IPS-20b (cell line): ENCODE measurements around the gene ACTL7A.
"Not testable (repeated sequence)": the region's sequence is repeated elsewhere in the genome, so short reads cannot be mapped to it uniquely, and the experiment has no call there.

Experiments used
- H3K27ac ChIP-seq: one replicate; pipeline ENCODE4 v1.5.1; 2013; ENCODE audit warnings: low read length
- H3K27me3 ChIP-seq: 2 replicates; pipeline ENCODE4 v1.6.1; 2013; ENCODE audit warnings: mild to moderate bottlenecking, low read length, inconsistent platforms; ENCODE audit not compliant: insufficient read depth
- H3K36me3 ChIP-seq: 2 replicates; pipeline ENCODE4 v1.6.1; 2013; ENCODE audit warnings: low read depth, mild to moderate bottlenecking, inconsistent platforms, low read length, moderate library complexity; ENCODE audit not compliant: insufficient read depth
- H3K4me1 ChIP-seq: 2 replicates; pipeline ENCODE4 v1.6.1; 2013; ENCODE audit warnings: mild to moderate bottlenecking, control low read depth, inconsistent platforms, low read length, moderate library complexity; ENCODE audit not compliant: insufficient read depth
- H3K4me3 ChIP-seq: 2 replicates; pipeline ENCODE4 v1.5.1; 2013; ENCODE audit warnings: mild to moderate bottlenecking, low read length, inconsistent platforms
- H3K9ac ChIP-seq: 2 replicates; pipeline ENCODE4 v1.6.1; 2013; ENCODE audit warnings: low read depth, mild to moderate bottlenecking, inconsistent platforms, low read length, moderate library complexity
- H3K9me3 ChIP-seq: 2 replicates; pipeline ENCODE4 v1.6.1; 2013; ENCODE audit warnings: mild to moderate bottlenecking, low read depth, low read length, inconsistent platforms; ENCODE audit not compliant: insufficient read depth

ACTL7A gene

DNA sequence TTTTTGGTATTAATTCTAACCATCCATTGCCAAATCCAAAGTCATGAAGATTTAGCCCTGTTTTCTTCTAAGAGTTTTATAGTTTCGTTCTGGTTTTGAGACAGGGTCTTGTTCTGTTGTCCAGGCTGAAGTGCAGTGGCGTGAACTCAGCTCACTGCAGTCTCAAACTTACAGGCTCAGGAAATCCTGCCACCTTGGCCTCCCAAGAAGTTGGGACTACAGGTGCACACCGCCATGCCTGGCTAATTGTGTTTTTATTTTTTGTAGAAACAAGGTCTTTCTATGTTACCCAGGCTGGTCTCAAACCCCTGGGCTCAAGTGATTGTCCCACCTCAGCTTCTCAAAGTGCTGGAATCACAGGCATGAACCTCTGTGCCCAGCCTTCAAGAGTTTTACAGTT, 21.0 kb downstream of the ACTL7A start:
- H3K27ac ChIP-seq = no peak overlapping the region
- H3K27me3 ChIP-seq = no peaks in the 10 kb centered on the region
- H3K4me1 ChIP-seq = no peaks in the 10 kb centered on the region
- H3K9ac ChIP-seq = no peak overlapping the region
- no peak overlapping the region for H3K4me3 ChIP-seq
- peaks cover 64% of the 10 kb centered on the region for H3K36me3 ChIP-seq
- H3K9me3 ChIP-seq = no peaks in the 10 kb centered on the region

DNA sequence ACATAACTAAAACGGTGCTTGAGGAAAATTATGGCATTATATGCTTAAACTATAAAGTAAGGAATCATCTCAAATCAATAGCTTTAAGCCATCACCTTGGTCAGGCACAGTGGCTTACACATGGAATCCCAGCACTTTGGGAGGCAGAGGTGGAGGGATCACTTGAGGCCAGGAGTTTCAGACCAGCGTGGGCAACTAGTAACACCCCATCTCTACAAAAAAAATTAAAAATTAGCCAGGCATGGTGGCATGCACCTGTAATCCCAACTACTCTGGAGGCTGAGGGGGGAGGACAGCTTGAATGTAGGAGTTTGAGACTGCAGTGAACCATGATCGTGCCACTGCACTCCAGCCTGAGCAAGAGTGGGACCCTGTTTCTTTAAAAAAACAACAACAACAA, 22.6 kb downstream of the ACTL7A start:
- peaks cover 64% of the 10 kb centered on the region for H3K36me3 ChIP-seq
- no peak overlapping the region for H3K9ac ChIP-seq
- no peak overlapping the region for H3K27ac ChIP-seq
- no peaks in the 10 kb centered on the region for H3K9me3 ChIP-seq
- no peaks in the 10 kb centered on the region for H3K4me1 ChIP-seq
- no peak overlapping the region for H3K4me3 ChIP-seq
- no peaks in the 10 kb centered on the region for H3K27me3 ChIP-seq

DNA sequence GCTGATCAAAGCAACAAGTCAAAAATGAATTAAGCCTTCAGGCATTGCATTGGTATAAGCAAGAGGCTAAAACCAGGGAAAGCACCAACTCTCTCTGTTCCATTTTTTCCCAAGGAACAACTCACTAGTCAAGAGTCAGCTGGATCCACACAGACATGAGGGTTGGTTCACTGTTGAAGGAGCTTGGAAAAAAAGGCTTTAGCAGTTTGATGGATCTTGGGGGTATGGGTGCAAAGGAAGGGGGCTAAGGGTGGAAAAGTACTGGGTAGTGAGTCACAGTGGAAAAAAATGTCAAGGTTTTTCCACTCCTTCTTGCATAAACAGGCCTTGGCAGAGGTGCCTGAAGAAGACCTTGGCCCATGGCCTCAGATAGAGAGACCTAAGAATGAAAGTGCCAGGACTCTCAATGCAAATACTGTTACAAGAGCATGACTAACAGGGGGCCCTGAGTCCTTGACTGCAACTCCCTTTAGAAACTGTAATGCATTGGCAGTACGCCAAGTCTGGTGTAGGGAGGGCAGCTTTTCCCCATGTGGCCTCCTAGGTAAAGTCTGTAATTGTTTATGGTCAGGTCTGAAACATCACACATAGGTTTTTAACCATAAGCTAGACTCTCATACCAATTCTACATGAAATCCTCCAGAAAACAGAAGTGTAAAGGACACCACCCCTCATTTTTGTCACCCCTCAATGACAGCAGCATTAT, 23.7 kb downstream of the ACTL7A start:
- Histone ChIP-seq H3K9me3 (no peaks in the 10 kb centered on the region), H3K4me3 (no peak overlapping the region), H3K4me1 (no peaks in the 10 kb centered on the region), H3K27ac (no peak overlapping the region), H3K9ac (no peak overlapping the region), H3K36me3 (peaks cover 64% of the 10 kb centered on the region), H3K27me3 (no peaks in the 10 kb centered on the region)

DNA sequence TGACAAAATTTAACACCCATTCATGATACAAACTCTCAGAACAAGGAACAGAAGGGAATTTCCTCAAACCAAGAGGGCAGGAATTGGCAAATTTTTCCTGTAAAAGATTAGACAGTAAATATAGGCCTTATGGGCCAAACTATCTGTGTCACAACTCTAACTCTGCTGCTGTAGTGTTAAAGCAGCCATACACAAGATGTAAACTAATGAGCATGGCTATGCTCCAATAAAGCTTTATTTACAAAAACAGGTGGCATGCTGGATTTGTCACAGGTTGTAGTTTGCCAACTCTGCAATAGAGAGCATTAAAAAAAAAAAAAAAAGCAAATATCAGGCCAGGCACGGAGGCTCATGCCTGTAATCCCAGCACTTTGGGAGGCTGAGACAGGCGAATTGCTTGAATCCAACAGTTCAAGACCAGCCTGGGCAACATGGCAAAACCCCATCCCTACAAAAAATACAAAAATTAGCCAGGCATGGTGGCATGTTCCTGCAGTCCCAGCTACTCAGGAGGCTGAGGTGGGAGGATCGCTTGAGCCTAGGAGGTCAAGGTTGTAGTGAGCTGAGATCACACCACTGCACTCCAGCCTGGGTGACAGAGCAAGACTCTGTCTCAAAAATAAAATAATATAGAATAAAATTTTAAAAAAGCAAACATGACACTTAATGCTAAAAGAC, 24.7 kb downstream of the ACTL7A start:
- not testable (repeated sequence) for H3K9ac ChIP-seq, H3K4me1 ChIP-seq, H3K27me3 ChIP-seq, H3K9me3 ChIP-seq, H3K27ac ChIP-seq, H3K4me3 ChIP-seq
- H3K36me3 ChIP-seq = peaks cover 65% of the 10 kb centered on the region

DNA sequence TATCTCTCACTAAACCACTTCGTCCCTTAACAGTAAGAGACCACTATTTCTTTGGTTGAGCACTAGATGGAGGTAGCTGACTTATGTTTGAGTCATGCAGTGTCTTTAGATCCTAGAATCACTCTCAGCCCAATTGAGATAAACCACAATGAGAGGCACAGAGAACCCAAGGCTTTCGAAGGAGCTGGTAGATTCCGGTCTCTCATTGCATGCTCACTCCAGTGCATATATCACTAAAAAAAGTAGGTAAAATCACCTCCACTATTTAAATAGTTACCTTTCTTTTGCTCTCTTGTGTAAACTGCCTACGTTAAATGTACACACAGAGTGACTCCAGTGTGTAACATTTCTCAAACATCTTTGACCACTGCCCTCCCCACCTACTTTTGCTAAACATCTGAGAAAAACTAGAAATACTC, 27.6 kb downstream of the ACTL7A start:
- Histone ChIP-seq H3K4me1 (no peaks in the 10 kb centered on the region), H3K27me3 (no peaks in the 10 kb centered on the region), H3K4me3 (no peak overlapping the region), H3K36me3 (peaks cover 73% of the 10 kb centered on the region), H3K9me3 (no peaks in the 10 kb centered on the region), H3K27ac (no peak overlapping the region), H3K9ac (no peak overlapping the region)

DNA sequence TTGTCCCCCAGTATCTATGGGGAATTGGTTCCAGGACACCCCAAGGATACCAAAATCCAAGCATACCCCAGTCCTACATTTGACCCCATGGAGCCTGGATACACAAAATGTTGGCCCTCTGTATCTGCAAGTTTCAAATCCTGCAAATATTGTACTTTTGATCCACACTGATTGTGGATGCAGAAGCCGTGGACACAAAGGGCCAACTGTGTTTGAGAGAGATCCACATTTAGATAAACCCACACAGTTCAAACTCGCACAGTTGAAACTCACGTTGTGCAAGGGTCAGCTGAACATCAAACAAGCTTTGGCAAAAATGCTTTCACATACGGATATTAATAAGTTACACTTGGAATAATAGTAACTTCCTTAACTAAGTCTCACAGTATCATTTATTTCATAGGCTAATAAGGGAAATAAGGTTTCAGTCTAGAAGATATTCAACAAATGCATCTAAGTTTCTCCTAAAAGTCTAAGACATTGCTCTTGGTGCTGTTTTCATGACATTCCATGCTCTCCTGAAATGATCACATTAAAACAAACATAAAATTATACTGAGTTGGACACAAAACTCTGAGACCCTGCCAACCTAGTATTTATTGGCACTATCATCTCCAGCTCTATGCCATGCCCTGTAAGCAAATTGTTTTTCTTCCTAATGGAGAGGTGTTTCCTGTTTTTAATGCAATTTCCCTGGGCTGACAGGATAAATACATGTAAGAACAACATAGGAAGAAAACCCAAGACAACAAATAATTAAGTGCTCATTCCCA, 32.3 kb downstream of the ACTL7A start:
- Histone ChIP-seq H3K9ac (no peak overlapping the region), H3K27ac (no peak overlapping the region), H3K36me3 (peaks cover 97% of the 10 kb centered on the region)

DNA sequence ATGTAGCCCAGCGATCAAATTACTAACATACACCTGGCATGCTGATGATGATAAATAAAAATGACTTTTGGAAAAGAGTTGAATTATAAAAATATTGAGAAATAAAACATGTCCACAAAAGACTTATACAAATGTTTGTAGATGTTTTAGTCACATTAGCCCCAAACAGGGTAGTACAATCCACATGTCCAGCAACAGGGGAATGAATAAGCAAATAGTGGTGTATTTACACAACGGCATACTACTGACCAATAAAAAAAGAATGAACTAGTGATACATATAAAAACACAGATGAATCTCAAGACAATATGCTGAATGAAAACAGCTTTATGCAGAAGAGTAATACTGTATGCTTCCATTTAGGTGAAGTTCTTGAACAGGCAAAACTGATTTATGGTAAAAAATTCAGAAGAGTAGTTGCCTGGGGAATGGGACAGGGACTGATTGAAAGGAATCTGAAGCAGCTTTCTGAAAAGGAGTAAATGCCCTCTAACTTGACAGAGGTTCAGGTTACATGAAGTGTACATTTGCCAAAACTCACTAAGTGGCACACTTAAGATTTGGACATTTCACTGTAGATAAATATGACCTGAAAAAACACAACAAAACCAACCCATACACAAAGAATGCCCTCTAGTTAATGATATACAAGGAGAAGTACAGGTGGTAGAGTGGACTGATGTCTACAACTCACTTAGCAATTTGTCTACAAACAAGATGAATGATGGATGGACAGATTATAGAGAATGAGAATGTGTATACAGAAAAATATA, 35.4 kb downstream of the ACTL7A start:
- H3K36me3 ChIP-seq = peaks cover 97% of the 10 kb centered on the region

More for the DNA sequence above, 32.3 kb downstream of the ACTL7A start:
- Histone ChIP-seq H3K9me3 (no peaks in the 10 kb centered on the region), H3K4me3 (no peak overlapping the region), H3K4me1 (no peaks in the 10 kb centered on the region), H3K27me3 (no peaks in the 10 kb centered on the region)

DNA sequence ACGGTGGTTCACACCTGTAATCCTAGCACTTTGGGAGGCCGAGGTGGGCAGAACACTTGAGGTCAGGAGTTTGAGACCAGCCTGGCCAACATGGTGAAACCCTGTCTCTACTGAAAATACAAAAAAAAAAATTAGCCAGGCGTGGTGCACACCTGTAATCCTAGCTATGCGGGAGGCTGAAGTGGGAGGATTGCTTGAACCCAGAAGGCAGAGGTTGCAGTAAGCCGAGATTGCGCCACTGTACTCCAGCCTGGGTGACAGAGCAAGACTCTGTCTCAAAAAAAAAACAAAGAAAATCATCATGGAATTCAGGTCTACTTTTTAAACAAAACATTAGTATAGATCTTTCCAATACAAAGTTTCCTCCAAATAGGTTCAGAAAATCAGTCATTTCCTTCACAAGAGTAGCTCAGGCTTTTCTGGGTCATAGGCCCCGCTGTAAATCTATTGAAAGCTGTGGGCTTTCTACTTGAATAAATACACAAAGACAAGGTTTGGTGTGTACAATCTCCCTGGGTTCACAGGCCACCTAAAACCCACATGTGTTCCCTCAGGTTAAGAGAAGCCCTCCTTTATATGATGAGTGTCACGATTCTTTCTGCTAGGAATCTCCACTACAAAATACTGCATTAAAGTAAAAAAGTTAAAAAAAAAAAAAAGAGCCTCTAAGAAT, 37.1 kb downstream of the ACTL7A start:
- not testable (repeated sequence) for H3K9me3 ChIP-seq, H3K9ac ChIP-seq, H3K27ac ChIP-seq, H3K4me1 ChIP-seq, H3K4me3 ChIP-seq, H3K27me3 ChIP-seq
- peaks cover 97% of the 10 kb centered on the region for H3K36me3 ChIP-seq

More for the DNA sequence above, 35.4 kb downstream of the ACTL7A start:
- Histone ChIP-seq H3K4me3 (no peak overlapping the region), H3K9me3 (no peaks in the 10 kb centered on the region), H3K27ac (no peak overlapping the region), H3K27me3 (no peaks in the 10 kb centered on the region), H3K9ac (no peak overlapping the region), H3K4me1 (no peaks in the 10 kb centered on the region)

DNA sequence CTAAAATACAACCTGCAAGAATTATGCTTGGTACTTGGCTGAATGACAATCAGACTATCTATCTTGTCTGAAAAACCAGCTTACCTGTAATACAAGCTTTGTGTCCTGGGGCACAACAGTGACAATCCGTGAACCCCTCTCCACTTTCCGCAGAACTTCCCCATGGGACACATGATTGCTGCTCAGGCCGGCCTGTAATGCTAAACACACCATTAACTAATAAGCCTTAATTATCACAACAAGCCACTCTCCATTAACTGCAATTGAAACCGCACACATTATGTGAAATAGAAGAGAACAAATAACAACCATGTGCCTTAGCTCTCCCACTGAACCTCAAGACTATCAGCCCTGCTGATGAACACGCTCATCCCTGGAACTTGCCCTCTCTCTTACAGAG, 38.1 kb downstream of the ACTL7A start:
- Histone ChIP-seq H3K4me1 (no peaks in the 10 kb centered on the region), H3K4me3 (no peak overlapping the region), H3K9ac (no peak overlapping the region), H3K9me3 (no peaks in the 10 kb centered on the region), H3K27ac (no peak overlapping the region), H3K36me3 (peaks cover 98% of the 10 kb centered on the region), H3K27me3 (no peaks in the 10 kb centered on the region)

DNA sequence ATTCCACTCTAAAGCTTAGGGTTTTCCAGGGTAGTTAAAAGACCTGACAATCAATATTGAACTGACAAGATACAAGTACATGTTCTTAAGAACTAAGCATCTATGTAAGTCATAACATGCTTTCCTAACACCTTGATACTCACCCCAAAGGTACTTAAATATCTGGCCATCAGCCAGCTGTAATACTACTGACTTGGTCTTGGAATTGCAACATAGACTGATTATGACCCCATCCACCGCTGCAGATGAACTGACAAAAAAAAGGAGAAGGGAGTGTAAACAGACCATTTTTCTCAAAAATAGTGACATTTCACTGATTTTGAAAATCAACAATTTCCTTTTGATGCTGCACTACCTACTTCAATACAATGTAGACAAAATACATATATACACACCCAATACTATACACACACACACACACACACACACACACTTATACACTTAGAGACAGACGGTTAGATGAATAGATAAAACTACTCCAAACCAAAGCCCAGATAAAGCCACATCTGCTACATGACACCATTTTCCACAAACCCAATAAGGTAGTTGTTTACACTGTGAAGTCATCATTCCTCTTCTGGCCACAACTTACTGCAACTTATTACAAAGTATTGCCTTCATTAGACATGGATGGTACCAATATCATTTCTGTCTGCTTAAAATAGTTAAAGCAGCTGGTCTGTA, 41.5 kb downstream of the ACTL7A start:
- H3K27me3 ChIP-seq = no peaks in the 10 kb centered on the region
- H3K36me3 ChIP-seq = peaks cover 98% of the 10 kb centered on the region

More for the DNA sequence above, 41.5 kb downstream of the ACTL7A start:
- Histone ChIP-seq H3K9ac (no peak overlapping the region), H3K27ac (no peak overlapping the region), H3K4me1 (no peaks in the 10 kb centered on the region), H3K4me3 (no peak overlapping the region), H3K9me3 (no peaks in the 10 kb centered on the region)
